ENCODE results near the gene GAB1.

Gene GAB1

GRCh38 chr4:143407474-143407873 is 70.8 kb downstream of the GAB1 start:
- Histone ChIP-seq H3K9me3 (ENCODE audit: low read length) (no peaks in the 10 kb centered on the region), H3K4me3 (ENCODE audit: low read depth in 1 of 2, low read length in 2 of 2) (no peak overlapping the region), H3K27ac (ENCODE audit: low read depth, low read length) (no peak overlapping the region), H3K27me3 (ENCODE audit: control insufficient read depth in 1 of 2, insufficient read depth in 2 of 2, low read length in 2 of 2) (no peaks in the 10 kb centered on the region), H3K36me3 (ENCODE audit: insufficient read depth, low read length) (no peaks in the 10 kb centered on the region), H3K4me1 (ENCODE audit: insufficient read depth, low read length) (peaks cover 83% of the 10 kb centered on the region), H3K9ac (ENCODE audit: low read length) (no peak overlapping the region)

- no peak overlapping the region for H3K27ac ChIP-seq (ENCODE audit: low read depth, low read length)
- peaks cover 79% of the 10 kb centered on the region for H3K4me1 ChIP-seq (ENCODE audit: insufficient read depth, low read length)
- H3K9ac ChIP-seq (ENCODE audit: low read length), result no peak overlapping the region
- no peaks in the 10 kb centered on the region for H3K9me3 ChIP-seq (ENCODE audit: low read length)
- no peaks in the 10 kb centered on the region for H3K27me3 ChIP-seq (ENCODE audit: control insufficient read depth in 1 of 2, insufficient read depth in 2 of 2, low read length in 2 of 2)
- no peaks in the 10 kb centered on the region for H3K36me3 ChIP-seq (ENCODE audit: insufficient read depth, low read length)
- no peak overlapping the region for H3K4me3 ChIP-seq (ENCODE audit: low read depth in 1 of 2, low read length in 2 of 2)
Observed at GRCh38 chr4:143407888-143408287, 71.2 kb downstream of the GAB1 start.

DNA sequence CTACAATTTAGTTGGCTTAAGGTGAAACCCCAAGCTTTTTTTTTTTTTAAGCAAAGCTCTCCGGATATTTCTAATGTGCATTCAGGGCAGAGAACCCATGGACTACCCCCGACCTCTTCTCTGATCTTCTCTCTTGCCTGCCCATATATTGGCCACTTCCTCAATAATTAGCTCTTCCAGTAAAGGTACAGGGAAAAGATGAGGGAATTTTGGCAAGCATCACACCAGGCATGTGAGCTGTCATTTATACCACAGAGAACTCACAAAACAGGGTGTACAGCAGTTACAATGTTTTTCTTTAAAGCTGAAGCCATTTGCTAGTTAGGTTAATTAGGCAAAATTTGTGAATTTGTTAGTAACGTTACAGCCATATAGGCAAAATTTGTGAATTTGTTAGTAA is 73.3 kb downstream of the GAB1 start:
- H3K27ac ChIP-seq (ENCODE audit: low read depth, low read length), result no peak overlapping the region
- no peak overlapping the region for H3K4me3 ChIP-seq (ENCODE audit: low read depth in 1 of 2, low read length in 2 of 2)
- peaks cover 61% of the 10 kb centered on the region for H3K4me1 ChIP-seq (ENCODE audit: insufficient read depth, low read length)
- H3K9me3 ChIP-seq (ENCODE audit: low read length), result no peaks in the 10 kb centered on the region
- H3K36me3 ChIP-seq (ENCODE audit: insufficient read depth, low read length), result no peaks in the 10 kb centered on the region
- H3K9ac ChIP-seq (ENCODE audit: low read length), result no peak overlapping the region
- no peaks in the 10 kb centered on the region for H3K27me3 ChIP-seq (ENCODE audit: control insufficient read depth in 1 of 2, insufficient read depth in 2 of 2, low read length in 2 of 2)

DNA sequence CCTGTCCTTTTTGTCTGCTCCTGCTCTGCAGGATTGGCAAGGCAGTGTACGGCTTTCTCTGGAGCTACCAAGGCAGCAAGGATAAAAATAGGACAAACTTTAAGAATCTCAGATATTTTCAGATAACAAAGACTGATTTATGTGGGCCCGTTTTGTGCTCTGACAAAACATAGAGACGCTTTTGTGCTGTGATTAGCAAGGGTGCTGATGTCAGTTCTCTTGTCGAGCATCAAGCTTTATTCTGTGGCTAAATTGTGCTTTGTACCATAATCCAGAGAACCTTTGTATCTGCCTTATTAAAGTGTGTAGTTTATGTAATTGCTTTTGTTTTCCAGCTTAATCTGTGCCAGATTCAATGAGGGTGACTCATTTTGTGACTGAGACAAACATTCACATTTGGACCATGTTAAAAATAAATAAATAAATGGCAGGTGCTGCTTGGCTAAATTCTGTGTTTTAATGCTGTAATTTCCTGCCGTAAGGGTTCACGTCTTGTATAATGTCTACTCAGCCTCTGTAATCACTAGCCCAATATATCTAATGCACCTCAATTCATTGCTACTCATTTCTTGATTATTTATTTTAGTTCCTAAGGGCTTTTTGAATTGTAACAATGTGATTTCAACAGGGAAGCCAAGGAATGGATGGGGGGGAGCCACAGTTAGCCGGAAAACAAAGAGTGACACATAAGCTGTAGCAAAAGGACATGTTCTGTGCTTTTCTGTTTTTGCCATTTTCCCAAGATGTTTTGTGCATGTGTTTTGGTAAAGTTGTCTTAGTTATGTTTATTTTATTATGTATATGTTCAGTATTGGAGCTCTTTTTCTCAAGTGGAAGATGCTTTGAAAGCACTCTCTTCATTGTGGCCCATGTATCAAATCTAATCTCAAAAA is 75.1 kb downstream of the GAB1 start:
- Histone ChIP-seq H3K27ac (ENCODE audit: low read depth, low read length) (no peak overlapping the region), H3K9ac (ENCODE audit: low read length) (no peak overlapping the region), H3K9me3 (ENCODE audit: low read length) (no peaks in the 10 kb centered on the region), H3K4me1 (ENCODE audit: insufficient read depth, low read length) (peaks cover 44% of the 10 kb centered on the region), H3K27me3 (ENCODE audit: control insufficient read depth in 1 of 2, insufficient read depth in 2 of 2, low read length in 2 of 2) (no peaks in the 10 kb centered on the region), H3K36me3 (ENCODE audit: insufficient read depth, low read length) (peaks cover 4% of the 10 kb centered on the region), H3K4me3 (ENCODE audit: low read depth in 1 of 2, low read length in 2 of 2) (no peak overlapping the region)

GRCh38 chr4:143412420-143412758 is 75.7 kb downstream of the GAB1 start:
- no peak overlapping the region for H3K27ac ChIP-seq (ENCODE audit: low read depth, low read length)
- no peak overlapping the region for H3K4me3 ChIP-seq (ENCODE audit: low read depth in 1 of 2, low read length in 2 of 2)
- peaks cover 7% of the 10 kb centered on the region for H3K36me3 ChIP-seq (ENCODE audit: insufficient read depth, low read length)
- no peaks in the 10 kb centered on the region for H3K9me3 ChIP-seq (ENCODE audit: low read length)
- H3K4me1 ChIP-seq (ENCODE audit: insufficient read depth, low read length), result peaks cover 38% of the 10 kb centered on the region
- H3K27me3 ChIP-seq (ENCODE audit: control insufficient read depth in 1 of 2, insufficient read depth in 2 of 2, low read length in 2 of 2), result no peaks in the 10 kb centered on the region
- H3K9ac ChIP-seq (ENCODE audit: low read length), result no peak overlapping the region

DNA sequence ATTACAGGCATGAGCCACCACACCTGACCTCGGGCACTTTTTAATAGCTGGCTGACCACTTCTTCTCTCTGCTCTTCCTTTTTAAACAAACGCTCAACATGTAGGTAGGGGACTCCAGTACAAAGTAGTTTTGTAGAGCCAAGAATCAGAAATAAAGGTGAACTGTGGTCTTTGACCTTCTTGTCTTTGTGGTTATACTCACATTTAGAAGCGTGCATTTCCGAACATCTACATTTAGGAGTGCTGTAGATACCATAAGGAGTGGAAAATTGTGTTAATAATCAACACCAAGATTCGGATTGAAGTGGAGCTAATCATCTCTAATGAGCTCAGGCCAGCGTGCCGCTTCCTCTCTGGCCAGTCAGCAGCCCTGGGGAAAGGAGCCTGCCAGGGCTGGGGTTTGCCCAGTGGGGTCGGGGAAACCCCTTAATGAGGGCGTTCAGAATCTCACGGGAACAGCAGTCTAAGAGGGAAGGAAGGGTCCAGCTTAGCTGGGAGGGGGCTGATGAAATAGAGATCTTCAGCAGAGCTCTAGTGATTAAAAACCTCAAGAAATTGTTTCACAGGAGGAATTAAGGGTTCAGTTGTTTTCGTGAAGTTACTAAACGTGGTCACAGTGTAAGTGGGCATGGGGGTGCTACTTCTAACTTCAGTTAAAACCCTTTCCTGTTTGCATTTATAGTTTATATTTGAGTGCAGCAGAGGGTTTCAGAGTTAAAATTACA is 81.2 kb downstream of the GAB1 start:
- peaks cover 5% of the 10 kb centered on the region for H3K4me1 ChIP-seq (ENCODE audit: insufficient read depth, low read length)
- no peak overlapping the region for H3K9ac ChIP-seq (ENCODE audit: low read length)
- peaks cover 16% of the 10 kb centered on the region for H3K36me3 ChIP-seq (ENCODE audit: insufficient read depth, low read length)
- no peak overlapping the region for H3K27ac ChIP-seq (ENCODE audit: low read depth, low read length)
- no peak overlapping the region for H3K4me3 ChIP-seq (ENCODE audit: low read depth in 1 of 2, low read length in 2 of 2)
- H3K9me3 ChIP-seq (ENCODE audit: low read length), result no peaks in the 10 kb centered on the region
- H3K27me3 ChIP-seq (ENCODE audit: control insufficient read depth in 1 of 2, insufficient read depth in 2 of 2, low read length in 2 of 2), result no peaks in the 10 kb centered on the region

DNA sequence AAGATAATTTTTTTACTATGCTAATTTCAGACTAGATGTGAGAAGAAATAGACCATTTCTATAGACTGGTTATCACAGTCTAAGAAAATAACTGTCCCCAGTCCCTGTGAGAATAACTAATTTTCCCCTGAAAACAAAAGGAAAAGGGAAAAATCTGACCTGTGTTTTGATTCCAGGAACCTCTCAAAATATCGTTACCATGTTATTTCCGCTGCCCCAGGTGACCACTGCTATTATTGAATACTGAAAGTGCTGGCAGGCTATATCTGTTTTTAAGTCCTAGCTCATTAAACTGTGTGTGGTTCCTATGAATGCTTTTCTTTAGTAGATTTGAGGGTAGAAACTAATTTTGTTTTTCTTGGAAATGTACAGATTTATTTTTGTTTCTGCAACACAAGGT is 83.6 kb downstream of the GAB1 start:
- Histone ChIP-seq H3K27me3 (ENCODE audit: control insufficient read depth in 1 of 2, insufficient read depth in 2 of 2, low read length in 2 of 2) (no peaks in the 10 kb centered on the region), H3K27ac (ENCODE audit: low read depth, low read length) (no peak overlapping the region), H3K36me3 (ENCODE audit: insufficient read depth, low read length) (peaks cover 16% of the 10 kb centered on the region), H3K4me1 (ENCODE audit: insufficient read depth, low read length) (peaks cover 5% of the 10 kb centered on the region), H3K9me3 (ENCODE audit: low read length) (no peaks in the 10 kb centered on the region), H3K4me3 (ENCODE audit: low read depth in 1 of 2, low read length in 2 of 2) (no peak overlapping the region), H3K9ac (ENCODE audit: low read length) (no peak overlapping the region)

- H3K27me3 ChIP-seq (ENCODE audit: control insufficient read depth in 1 of 2, insufficient read depth in 2 of 2, low read length in 2 of 2), result no peaks in the 10 kb centered on the region
- no peak overlapping the region for H3K9ac ChIP-seq (ENCODE audit: low read length)
- H3K9me3 ChIP-seq (ENCODE audit: low read length), result no peaks in the 10 kb centered on the region
- H3K27ac ChIP-seq (ENCODE audit: low read depth, low read length), result no peak overlapping the region
- peaks cover 5% of the 10 kb centered on the region for H3K4me1 ChIP-seq (ENCODE audit: insufficient read depth, low read length)
- H3K36me3 ChIP-seq (ENCODE audit: insufficient read depth, low read length), result peaks cover 13% of the 10 kb centered on the region
- H3K4me3 ChIP-seq (ENCODE audit: low read depth in 1 of 2, low read length in 2 of 2), result no peak overlapping the region
Observed at GRCh38 chr4:143421609-143422008, 84.9 kb downstream of the GAB1 start.

GRCh38 chr4:143424276-143424675 is 87.6 kb downstream of the GAB1 start:
- Histone ChIP-seq H3K36me3 (ENCODE audit: insufficient read depth, low read length) (peaks cover 3% of the 10 kb centered on the region), H3K27me3 (ENCODE audit: control insufficient read depth in 1 of 2, insufficient read depth in 2 of 2, low read length in 2 of 2) (no peaks in the 10 kb centered on the region), H3K9ac (ENCODE audit: low read length) (no peak overlapping the region), H3K27ac (ENCODE audit: low read depth, low read length) (no peak overlapping the region), H3K9me3 (ENCODE audit: low read length) (no peaks in the 10 kb centered on the region), H3K4me3 (ENCODE audit: low read depth in 1 of 2, low read length in 2 of 2) (no peak overlapping the region), H3K4me1 (ENCODE audit: insufficient read depth, low read length) (peaks cover 5% of the 10 kb centered on the region)

DNA sequence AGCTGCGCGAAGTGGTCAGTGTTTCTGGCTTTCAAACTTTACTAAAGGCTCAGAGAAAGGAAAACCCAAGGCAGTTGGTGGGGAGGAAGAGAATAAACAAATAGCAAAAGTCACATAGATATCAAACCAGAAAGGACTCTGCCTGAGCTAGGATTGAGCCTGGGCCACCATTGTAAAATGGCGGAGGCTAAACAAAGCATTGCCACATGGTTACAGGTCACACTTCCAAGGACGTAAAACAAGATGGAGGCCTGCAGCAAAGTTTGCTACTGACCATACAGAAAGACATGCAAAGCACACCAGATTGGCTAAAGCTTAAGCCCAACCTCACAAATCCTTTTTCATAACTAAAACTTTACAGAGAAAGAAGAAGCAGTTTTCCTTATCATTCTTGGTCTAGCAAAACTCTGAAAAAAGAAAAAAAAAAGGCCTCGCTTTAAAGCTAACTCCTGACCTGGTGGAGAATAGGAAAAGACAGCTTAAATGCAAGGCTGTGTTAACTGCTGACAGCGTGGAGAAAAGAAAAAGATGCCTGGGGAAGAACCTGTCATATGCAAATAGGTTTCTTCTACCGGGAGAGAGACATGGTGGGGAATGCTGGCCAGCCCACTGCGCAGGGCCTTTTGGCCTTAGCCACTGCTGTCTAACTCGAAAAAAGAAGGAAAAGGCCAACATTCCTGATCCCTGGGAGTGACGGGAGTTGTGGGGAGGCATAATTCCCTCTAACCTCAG is 95.0 kb downstream of the GAB1 start:
- Histone ChIP-seq H3K27ac (ENCODE audit: low read depth, low read length) (no peak overlapping the region), H3K4me1 (ENCODE audit: insufficient read depth, low read length) (no peaks in the 10 kb centered on the region), H3K9ac (ENCODE audit: low read length) (no peak overlapping the region), H3K4me3 (ENCODE audit: low read depth in 1 of 2, low read length in 2 of 2) (no peak overlapping the region), H3K36me3 (ENCODE audit: insufficient read depth, low read length) (no peaks in the 10 kb centered on the region), H3K9me3 (ENCODE audit: low read length) (no peaks in the 10 kb centered on the region), H3K27me3 (ENCODE audit: control insufficient read depth in 1 of 2, insufficient read depth in 2 of 2, low read length in 2 of 2) (no peaks in the 10 kb centered on the region)

DNA sequence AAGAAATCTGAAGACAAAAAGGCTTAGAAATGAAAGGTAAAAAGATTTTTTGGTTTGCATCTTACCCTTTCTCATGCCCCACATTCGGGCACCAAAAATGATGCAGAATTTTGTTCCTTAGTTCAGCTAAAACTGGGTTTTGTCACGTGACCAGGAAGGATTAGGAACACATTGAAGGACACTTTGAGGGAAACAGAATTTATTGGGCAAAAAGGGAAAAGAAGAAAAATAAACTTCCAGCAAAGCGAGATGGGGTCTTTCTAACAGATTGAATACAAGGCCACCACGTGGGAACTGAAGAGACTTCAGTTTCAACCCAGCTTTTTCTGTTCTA is 95.5 kb downstream of the GAB1 start:
- Histone ChIP-seq H3K9ac (ENCODE audit: low read length) (no peak overlapping the region), H3K4me1 (ENCODE audit: insufficient read depth, low read length) (no peaks in the 10 kb centered on the region), H3K36me3 (ENCODE audit: insufficient read depth, low read length) (no peaks in the 10 kb centered on the region), H3K27ac (ENCODE audit: low read depth, low read length) (no peak overlapping the region), H3K4me3 (ENCODE audit: low read depth in 1 of 2, low read length in 2 of 2) (no peak overlapping the region), H3K9me3 (ENCODE audit: low read length) (no peaks in the 10 kb centered on the region), H3K27me3 (ENCODE audit: control insufficient read depth in 1 of 2, insufficient read depth in 2 of 2, low read length in 2 of 2) (no peaks in the 10 kb centered on the region)

All from muscle layer of colon (tissue), 2 donors.